Measurements from ENCODE around the gene PDCL3.
A peak's percentile ranks its signal among the peaks of the same experiment; 100 is the strongest.

Gene PDCL3

DNA sequence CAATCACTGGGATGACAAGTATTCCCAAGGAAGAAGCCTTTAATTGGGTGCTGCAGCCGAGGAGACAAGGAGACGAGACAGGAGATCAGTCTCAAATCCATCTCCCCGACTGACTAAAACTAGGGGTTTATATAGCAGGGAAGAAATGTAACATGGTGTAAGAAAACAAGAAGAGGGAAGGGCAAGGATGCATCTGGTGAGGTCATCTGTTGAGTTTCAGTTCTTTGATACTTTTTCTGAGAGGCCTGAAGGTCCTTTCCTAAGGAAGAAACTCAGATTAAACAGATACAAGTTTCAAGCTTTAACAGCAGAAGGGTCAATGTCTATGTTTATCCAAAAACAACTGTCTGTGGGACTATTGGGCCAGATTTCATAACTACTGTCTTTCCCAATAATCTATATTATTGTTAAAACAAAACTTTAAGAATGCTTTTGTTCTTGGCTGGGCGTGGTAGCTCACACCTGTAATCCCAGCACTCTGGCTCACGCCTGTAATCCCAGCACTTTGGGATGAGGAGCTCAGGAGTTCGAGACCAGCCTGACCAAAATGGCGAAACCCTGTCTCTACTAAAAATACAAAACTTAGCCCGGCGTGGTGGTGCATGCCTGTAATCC lies 2.5 kb upstream of the PDCL3 start:
- DNase-seq (ENCODE audit: low read depth): no peak

DNA sequence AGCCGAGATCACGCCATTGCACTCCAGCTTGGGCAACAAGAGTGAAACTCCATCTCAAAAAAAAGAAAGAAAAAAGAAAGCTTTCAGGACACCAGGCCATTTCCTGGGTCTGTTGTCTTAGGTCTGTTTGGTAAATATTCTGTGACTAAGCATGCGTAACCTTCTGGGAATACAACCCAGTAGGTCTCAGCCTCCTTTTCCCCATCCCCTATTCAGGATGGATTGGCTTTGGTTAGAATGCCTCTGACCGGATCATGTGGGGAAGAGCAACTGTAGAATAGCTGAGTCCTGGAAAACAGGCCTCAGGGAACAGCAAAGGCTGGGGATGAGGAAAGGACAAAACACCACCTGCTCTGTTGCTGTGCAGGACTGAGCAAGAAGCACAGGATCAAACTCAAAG lies 1.6 kb upstream of the PDCL3 start:
- DNase-seq (ENCODE audit: low read depth): no peak

DNA sequence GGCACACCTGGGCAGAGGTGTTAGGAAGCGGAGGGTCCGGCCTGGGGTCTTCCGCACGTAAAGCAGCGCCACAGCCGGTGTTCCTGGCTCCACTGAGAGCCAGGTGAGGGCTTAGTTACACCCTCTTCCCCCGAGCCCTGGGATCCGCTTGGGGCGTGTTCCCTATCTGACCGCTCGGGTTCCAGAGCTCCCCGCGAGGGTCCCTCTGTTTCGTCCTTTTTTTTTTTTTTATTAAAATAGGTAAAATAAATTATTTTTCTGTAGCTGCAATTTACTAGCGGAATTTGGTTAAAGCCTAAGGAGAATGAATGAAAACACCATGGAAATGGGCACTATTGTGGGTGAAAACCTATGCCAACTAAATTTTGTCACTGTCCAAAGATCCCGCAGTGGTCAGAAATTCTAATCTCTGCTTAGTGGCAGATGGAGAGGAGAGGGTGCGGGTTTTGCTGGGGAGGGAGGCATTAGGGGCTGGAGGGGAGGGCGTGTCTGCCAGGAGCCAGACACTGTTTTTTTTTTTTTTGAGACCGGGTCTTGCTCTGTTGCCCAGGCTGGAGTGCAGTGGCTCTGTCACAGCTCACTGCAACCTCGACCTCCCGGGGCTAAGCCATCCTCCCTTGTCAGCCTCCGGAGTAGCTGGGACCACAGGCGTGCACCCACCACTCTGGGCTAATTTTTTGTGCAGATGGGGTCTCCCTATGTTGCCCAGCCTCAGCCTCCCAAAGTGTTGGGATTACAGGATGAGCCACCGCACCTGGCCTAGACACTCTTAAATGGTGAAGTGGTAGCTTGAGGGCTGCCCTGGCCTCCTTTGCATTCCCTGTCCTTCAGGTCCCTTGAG lies 834 bp downstream of the PDCL3 start:
- no peak for DNase-seq (ENCODE audit: low read depth)

DNA sequence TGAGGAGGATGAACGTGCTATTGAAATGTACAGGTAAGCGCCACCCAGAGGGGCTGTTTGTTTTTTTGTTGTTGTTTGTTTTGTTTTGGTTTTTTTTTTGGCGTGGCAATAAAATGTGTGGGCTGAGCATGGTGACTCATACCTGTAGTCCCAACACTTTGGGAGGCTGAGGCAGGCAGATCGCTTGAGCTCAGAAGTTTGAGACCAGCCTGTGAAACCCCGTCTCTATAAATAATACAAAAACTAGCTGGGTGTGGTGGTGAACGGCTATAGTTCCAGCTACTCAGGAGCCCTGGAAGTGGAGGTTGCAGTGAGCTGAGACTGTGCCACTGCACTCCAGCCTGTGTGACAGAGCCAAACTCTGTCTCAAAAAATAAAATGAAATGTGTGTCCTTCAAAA lies 6.2 kb downstream of the PDCL3 start:
- DNase-seq (ENCODE audit: low read depth): no peak

DNA sequence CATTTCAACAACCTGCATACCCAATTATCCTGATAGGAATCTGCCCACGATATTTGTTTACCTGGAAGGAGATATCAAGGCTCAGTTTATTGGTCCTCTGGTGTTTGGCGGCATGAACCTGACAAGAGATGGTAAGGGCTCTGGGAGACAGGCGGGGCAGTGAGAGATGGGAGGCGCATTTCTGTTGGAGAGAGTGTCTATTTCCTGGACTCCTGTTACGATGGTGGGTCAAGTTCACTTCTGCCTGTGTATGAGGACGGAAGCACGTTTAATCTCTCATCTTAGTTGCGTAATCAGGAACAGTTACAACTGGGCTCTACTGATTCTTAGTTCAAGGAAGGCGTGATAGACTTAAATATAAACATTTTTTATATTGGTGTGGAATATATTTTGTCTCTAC lies 8.9 kb downstream of the PDCL3 start:
- no peak for DNase-seq (ENCODE audit: low read depth)

DNA sequence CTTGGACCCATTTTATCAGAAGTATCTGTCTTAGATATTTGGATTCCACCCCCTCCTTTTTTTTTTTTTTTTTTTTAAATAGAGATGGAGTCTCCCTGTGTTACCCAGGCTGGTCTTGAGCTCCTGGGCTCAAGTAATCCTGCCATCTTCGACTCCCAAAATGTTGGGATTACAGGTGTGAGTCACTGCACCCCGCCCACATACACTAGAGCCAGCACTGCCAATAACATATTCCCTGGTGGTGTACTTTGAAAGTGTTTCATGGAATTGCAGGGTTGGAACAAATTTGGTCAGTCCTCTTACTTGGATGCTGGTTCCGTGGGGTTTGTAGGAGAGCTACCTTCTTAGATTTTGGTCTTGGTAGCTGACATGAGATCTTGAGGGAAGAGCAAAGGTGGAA lies 15.0 kb downstream of the PDCL3 start:
- no peak for DNase-seq (ENCODE audit: low read depth)

DNA sequence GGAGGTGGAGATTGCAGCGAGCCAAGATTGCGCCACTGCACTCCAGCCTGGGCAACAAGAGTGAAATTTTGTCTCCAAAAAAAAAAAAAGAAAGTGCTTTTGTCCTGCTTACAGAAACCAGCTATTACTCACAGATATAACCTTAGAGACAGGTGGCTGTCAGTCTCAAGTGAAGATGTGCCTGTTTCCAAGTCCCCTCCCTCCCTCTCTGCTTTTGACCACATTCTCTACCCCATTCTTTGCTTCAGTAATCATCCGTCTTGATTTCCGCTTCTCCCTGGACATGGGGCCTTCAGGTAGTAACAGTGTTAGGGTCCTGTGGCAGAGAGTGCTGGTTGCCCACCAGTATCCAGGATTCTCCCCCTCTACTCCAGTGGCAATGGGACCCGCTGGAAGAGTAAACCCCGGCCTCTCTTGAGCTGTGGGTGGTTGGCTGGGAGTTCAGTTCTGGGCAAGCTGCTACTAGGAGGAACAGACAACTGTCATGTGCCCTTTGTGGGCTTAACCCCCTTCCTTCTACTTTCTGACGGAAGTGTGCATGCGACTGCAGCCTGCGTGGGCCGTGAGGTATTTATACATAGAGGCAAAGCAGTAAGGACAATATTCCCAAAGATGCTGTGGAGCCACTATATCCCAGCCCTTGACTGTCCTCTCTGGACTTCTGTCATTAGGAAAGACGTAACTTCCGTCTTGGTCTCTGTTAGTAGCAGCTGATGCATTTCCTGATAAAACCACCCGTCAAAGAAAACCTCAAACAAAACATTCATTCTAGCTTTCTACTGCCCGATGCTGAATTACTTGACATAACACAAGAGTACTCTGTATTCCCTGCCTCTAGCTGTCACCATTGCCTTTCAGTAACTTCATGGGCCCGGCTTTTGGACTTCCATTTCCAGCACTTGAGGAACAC lies 17.8 kb downstream of the PDCL3 start:
- no peak for DNase-seq (ENCODE audit: low read depth)

DNA sequence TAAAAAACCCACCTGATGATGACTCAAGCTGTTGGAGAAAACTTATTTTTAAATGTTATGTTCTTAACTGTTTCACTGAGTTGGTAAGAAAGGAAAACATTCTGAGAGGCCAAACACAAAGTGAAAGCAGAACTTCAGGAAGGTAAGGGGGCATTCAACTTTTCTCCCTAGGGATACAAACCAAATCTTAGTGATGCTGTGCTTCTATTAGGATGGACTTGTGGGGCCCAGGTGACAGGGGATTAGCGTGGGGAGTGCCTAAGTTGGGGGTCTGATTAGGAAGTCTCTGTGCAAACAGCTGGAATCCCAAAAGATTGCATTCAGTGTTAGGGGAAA lies 18.5 kb downstream of the PDCL3 start:
- no peak for DNase-seq (ENCODE audit: low read depth)

DNA sequence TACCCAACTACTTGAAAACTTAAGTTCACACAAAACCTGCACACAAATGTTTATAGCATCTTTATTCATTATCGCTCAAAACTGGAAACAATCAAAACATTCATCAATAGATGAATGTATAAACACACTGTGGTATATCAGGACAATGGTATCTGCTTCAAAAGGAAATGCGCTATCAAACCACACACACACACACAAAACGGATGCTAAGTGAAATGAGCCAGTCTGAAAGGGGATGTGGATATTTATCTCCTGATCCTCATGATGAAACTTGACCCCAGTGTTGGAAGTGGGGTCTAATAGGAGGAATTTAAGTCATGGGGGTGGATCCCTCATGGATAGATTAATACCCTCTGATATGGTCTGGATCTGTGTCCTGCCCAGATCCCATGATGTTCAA lies 22.0 kb downstream of the PDCL3 start:
- DNase-seq (ENCODE audit: low read depth): no peak

DNA sequence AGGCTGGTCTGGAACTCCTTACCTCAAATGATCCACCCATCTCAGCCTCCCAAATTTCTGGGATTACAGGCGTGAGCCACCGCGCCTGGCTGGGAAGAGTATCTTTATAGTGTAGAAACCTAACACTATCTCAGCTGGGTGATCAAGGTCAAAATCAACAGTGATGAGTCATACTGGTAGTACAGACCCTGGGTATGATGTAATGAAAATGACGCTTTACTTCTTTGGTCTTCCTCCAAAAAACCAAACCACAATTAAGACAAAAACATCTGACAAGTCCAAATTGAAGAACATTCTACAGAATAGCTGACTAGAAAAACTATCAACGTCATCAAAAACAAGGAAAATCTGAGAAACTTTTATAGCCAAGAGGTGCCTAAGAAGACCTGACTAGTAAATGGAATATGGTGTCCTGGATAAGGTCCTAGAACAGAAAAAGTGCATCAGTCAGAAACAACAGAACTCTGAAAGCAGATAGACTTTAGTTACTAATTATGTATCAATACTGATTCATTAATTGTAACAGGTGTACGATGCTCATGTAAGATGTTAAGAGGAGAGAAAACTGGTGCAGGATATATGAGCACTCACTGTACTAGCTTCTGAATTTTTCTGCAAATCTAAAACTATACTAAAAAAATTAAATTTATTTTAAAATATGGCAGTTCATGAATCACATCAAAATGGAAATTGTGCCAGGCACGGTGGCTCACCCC lies 25.4 kb downstream of the PDCL3 start:
- DNase-seq (ENCODE audit: low read depth): no peak

DNA sequence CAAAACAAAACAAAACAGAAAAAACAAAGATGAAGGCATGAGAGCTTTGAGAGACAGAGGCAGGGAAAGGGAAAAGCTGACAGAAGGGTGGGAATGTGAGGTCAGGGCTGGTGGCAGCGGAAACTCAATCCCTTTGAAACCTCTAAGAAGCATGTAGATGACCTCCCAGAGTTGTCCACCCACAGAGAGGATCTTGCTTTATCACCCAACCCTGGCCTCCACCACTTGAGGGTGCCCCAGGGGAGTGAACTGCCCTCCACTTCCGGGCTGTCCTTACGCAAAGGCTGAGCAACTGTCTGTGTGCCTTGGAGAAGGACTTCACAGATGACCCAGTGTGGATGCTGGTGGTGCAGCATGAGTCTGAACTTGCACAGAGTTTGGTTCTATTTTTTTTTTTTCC lies 26.7 kb downstream of the PDCL3 start:
- DNase-seq (ENCODE audit: low read depth): no peak

DNA sequence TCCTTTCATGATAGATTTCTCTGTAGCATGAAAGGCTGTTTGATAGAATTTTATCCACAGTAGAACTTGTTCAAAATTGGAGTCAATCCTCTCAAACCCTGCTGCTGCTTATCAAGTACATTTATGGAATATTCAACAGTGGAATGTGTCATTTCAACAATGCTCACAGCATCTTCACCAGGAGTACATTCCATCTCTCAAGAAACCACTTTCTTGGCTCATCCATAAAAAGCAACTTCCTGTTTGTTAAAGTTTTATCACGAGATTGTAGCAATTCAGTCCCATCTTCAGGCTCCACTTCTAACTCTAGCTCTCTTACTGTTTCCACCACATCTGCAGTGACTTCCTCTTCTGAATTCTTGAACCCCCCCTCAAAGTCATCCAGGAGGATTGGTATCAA lies 29.4 kb downstream of the PDCL3 start:
- no peak for DNase-seq (ENCODE audit: low read depth)

DNA sequence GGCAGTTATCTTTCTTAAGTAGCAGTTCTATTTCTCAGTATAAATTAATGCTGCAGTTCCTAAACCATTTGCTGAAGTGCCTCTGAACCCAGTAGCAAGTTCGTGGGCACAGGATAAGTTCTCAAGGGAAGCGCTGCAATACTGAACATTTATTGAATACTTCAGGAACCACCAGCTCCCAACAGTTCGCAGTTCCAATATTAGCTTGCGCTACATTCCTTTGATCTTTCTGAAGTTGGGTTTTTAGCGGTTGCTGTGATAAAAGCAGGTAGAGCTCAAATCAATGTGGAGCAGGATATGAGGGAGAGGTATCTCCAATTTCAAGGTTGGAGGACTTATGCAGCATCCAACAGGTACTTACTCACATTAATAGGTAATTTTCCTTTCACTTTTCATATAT lies 33.7 kb downstream of the PDCL3 start:
- DNase-seq (ENCODE audit: low read depth): no peak

DNA sequence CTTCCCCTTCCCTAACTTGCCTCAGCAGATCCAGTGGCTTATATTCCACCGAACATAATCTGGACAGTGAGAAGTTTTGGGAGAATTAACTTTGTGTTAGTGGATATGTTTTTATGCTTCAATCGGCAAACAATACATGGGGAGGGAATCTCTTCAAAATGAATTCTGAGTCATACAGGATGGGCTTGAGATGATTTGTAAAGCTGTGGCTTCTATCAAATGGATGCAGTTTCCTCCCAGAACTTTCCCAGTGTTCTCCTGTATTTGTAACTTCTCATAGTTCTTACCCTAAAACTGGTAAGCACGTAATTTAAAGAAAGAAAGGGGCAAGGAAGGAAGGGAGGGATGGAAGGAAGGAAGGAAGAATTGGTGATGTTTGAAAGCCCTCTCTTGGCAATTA lies 36.8 kb downstream of the PDCL3 start:
- no peak for DNase-seq (ENCODE audit: low read depth)

DNA sequence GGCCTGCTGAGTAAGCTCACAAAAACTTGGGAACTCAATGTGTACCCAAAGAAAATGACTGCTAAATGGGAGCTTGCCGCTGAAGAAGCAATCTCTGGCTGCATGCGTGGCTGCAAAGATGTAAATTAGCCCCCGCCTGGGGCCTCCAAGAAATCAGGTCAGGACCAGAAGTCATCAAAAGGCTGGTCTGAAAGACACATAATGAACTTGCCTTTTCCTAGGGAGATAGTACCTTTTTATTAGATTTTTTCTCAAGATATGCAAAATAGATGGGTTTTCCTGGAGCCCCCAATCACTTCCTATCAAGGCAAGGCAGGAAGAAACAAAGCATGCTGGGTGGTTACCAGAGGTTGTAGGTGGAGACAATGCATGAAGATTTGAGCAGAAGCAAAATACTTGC lies 38.9 kb downstream of the PDCL3 start:
- DNase-seq (ENCODE audit: low read depth): no peak

DNA sequence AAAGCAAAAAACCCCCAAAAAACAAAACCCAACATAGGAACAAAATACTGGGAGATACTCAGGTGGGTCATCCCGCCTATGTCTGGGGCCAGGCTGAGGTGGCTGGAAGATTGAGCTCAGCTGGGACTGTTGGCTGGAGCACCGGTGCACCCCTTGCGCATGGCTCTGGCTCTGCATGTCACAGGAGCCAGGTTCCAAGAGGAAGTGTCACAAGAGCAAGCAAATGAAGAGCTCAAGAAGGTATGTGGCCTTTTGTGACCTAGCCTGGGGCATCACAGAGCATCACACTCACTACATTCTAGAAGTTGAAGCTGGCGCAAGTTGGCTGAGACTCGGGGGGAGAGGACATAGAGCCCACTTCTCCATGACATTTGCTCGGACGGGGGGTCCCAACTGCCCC lies 40.6 kb downstream of the PDCL3 start:
- DNase-seq (ENCODE audit: low read depth): no peak

DNA sequence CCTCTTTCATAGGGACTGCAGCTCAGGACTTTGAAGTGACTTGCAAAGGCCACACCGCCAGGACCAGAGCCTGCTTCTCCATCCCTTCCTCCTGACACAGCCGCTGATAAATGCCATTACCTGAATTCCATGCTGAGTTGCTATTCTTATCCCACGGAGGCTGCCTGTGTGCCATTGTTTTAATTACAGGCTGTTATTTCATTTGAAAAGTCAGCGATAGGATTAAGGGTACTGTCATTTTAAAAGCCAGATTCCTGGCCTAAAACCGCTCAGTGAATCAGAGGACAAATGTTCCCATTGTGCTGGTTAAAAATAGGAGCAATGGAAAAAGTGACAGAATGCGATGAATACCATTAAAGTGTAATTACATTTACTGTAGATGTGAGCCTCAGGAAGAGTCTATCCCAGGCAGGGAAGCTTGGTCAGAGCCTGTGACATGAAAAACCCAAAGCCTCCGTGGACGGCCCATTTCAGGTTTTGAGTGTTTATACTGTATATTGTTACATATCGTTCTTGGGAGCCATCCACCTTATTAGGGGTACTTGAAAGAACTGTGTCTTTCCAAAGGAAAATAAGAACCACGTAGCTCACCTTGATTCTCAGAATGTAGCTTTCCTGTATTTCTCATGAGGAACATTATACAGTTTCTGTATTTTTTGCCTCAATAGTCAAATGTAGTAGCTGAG lies 41.3 kb downstream of the PDCL3 start:
- DNase-seq (ENCODE audit: low read depth): no peak

DNA sequence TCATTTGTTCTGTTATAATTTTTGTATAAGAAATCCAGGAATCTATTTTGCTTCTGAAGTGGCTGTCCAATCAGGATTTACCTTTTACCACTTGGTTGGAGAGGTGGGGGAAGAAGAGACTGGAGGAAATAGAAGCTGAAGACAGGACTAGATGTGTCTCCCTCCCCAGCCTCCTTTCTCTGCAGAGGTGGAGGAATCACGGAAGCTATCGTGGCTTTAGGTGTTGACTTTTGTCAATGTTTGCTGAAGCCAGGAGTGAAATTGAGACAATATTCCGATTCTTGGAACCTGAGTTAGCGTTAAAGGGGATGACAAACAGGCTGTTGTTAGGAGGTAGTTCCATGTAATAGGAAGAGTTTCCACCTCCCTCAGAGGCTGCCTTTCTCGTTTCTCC lies 43.5 kb downstream of the PDCL3 start:
- no peak for DNase-seq (ENCODE audit: low read depth)

DNA sequence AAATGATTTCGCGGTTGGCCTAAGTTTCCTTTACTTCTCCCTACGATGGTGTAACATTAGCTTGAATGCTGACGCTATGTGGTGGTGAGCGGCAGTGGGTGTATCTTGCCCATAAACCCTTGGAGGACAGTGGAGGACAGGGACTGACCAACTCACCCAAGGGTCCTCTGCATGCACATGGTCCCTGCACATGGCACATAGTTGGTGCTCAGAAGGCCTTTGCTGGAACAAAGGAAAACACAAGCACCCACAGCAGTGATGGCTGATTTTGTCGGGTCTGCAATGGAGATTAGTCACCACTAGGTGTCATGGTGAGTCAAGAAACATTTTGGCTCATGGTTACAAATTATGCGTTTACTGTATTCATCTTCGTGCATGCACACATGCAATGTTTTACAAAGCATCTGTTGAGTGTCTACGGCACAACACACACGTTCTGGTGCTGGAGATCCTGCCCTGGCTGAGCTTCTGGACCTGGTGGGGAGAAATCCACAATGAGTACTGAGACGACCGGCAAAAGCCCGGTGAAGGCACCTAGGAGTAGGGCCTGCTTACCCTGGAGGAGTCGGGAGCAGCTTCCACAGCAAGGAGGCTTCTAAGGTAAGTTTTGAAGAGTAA lies 44.0 kb downstream of the PDCL3 start:
- DNase-seq (ENCODE audit: low read depth): no peak

DNA sequence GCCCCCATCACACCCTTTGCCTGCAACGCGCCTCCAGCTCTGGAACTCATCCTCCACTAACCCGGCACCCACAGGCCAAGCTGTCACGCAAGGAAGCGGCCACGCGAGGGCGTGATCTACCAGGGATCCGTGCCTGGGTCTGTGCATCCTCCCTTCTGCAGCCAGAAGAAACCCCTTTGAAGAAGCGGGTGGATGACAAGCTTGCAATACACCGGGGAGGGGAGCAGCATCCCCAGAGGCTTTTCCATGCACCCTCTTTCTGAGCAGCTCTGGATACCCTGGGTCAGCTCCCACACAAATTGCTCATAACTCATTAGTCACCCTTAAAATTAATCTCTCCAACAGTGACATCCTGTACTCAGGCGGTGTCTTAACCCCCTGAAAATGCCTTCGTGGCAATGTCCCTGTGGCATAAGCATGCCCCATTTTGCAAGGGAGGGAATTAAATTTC lies 47.6 kb downstream of the PDCL3 start:
- peak; percentile 37 for DNase-seq (ENCODE audit: low read depth)

Measured in stimulated activated CD8-positive, alpha-beta memory T cell treated with anti-CD3 and anti-CD28 coated beads, Interleukin-15, amount 100 ng/mL, for 24 hours (primary cell).